ENCODE results near the gene GNL3L.

- TF ChIP-seq POLR2A (IDR thresholded peaks at IDR 0.05) (no peak), CTCF (IDR thresholded peaks at IDR 0.05) (no peak)
Measured at GRCh38 chrX:54534271-54534670, 4.3 kb downstream of the GNL3L start.
